HEK293 (cell line): ENCODE measurements around the gene OR5AK2.

Experiments
- IKZF3 ChIP-seq: fragments of 450-650 bp; IDR thresholded peaks from 2 replicates; pipeline ENCODE4 v1.5.0; 2018; ENCODE audit warnings: missing biosample characterization, mild to moderate bottlenecking, missing genetic modification characterization, moderate library complexity
- ZBTB7A ChIP-seq: fragments of 450-650 bp; formaldehyde crosslinking; IDR thresholded peaks from 2 replicates; pipeline ENCODE4 v1.5.1; 2016; ENCODE audit warnings: low read depth, missing biosample characterization, missing genetic modification characterization
- ZNF175 ChIP-seq: fragments of 450-650 bp; formaldehyde crosslinking; IDR thresholded peaks from 2 replicates; pipeline ENCODE4 v1.5.1; 2016; ENCODE audit warnings: missing biosample characterization, missing genetic modification characterization
- ZNF433 ChIP-seq: fragments of 450-650 bp; formaldehyde crosslinking; IDR thresholded peaks from 2 replicates; pipeline ENCODE4 v1.5.1; 2016; ENCODE audit warnings: missing biosample characterization, missing genetic modification characterization, low read depth
- ZNF529 ChIP-seq: fragments of 450-650 bp; formaldehyde crosslinking; IDR thresholded peaks from 2 replicates; pipeline ENCODE4 v1.5.1; 2017; ENCODE audit warnings: missing genetic modification characterization, missing biosample characterization; ENCODE audit not compliant: insufficient replicate concordance
- ZNF621 ChIP-seq: fragments of 450-650 bp; formaldehyde crosslinking; IDR thresholded peaks from 2 replicates; pipeline ENCODE4 v1.5.1; 2017; ENCODE audit warnings: missing biosample characterization, missing genetic modification characterization
- TF ChIP-seq, protein P1 (sequence below): fragments of 450-650 bp; formaldehyde crosslinking; IDR thresholded peaks from 2 replicates; pipeline ENCODE4 v1.5.1; 2016; ENCODE audit warnings: missing biosample characterization, missing genetic modification characterization
- TF ChIP-seq, protein P2 (sequence below): fragments of 450-650 bp; formaldehyde crosslinking; IDR thresholded peaks from 2 replicates; pipeline ENCODE4 v1.5.1; 2016; ENCODE audit warnings: missing biosample characterization, missing genetic modification characterization
- TF ChIP-seq, protein P3 (sequence below): fragments of 450-650 bp; formaldehyde crosslinking; IDR thresholded peaks from 2 replicates; pipeline ENCODE4 v1.5.1; 2016; ENCODE audit warnings: missing biosample characterization, missing genetic modification characterization
- TF ChIP-seq, protein P4 (sequence below): fragments of 450-650 bp; formaldehyde crosslinking; IDR thresholded peaks from 2 replicates; pipeline ENCODE4 v1.5.1; 2016; ENCODE audit warnings: missing biosample characterization, missing genetic modification characterization

DNA sequence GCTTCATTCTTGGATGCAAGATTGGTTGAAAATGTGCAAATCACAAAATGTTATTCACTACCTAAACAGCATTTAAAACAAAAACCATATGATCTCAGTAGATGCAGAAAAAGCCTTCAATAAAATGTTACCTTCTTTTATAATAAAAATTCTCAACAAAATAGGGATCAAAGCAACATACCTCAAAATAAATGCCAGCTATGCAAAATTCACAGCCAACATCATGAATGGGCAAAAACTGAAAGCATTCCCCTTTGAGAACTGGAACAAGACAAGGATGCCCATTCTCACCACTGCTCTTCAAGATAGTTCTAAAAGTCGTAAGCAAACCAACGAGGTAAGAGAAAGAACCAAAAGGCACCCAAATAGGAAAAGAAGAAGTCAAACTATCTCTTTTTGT is 2.0 kb downstream of the OR5AK2 start:
- TF ChIP-seq, protein P1, sequence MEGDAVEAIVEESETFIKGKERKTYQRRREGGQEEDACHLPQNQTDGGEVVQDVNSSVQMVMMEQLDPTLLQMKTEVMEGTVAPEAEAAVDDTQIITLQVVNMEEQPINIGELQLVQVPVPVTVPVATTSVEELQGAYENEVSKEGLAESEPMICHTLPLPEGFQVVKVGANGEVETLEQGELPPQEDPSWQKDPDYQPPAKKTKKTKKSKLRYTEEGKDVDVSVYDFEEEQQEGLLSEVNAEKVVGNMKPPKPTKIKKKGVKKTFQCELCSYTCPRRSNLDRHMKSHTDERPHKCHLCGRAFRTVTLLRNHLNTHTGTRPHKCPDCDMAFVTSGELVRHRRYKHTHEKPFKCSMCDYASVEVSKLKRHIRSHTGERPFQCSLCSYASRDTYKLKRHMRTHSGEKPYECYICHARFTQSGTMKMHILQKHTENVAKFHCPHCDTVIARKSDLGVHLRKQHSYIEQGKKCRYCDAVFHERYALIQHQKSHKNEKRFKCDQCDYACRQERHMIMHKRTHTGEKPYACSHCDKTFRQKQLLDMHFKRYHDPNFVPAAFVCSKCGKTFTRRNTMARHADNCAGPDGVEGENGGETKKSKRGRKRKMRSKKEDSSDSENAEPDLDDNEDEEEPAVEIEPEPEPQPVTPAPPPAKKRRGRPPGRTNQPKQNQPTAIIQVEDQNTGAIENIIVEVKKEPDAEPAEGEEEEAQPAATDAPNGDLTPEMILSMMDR (tag by site-specific recombination): no peak
- TF ChIP-seq, protein P2, sequence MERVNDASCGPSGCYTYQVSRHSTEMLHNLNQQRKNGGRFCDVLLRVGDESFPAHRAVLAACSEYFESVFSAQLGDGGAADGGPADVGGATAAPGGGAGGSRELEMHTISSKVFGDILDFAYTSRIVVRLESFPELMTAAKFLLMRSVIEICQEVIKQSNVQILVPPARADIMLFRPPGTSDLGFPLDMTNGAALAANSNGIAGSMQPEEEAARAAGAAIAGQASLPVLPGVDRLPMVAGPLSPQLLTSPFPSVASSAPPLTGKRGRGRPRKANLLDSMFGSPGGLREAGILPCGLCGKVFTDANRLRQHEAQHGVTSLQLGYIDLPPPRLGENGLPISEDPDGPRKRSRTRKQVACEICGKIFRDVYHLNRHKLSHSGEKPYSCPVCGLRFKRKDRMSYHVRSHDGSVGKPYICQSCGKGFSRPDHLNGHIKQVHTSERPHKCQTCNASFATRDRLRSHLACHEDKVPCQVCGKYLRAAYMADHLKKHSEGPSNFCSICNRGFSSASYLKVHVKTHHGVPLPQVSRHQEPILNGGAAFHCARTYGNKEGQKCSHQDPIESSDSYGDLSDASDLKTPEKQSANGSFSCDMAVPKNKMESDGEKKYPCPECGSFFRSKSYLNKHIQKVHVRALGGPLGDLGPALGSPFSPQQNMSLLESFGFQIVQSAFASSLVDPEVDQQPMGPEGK (tag by site-specific recombination): no peak
- TF ChIP-seq ZNF433 (tag by site-specific recombination): no peak
- TF ChIP-seq, protein P3, sequence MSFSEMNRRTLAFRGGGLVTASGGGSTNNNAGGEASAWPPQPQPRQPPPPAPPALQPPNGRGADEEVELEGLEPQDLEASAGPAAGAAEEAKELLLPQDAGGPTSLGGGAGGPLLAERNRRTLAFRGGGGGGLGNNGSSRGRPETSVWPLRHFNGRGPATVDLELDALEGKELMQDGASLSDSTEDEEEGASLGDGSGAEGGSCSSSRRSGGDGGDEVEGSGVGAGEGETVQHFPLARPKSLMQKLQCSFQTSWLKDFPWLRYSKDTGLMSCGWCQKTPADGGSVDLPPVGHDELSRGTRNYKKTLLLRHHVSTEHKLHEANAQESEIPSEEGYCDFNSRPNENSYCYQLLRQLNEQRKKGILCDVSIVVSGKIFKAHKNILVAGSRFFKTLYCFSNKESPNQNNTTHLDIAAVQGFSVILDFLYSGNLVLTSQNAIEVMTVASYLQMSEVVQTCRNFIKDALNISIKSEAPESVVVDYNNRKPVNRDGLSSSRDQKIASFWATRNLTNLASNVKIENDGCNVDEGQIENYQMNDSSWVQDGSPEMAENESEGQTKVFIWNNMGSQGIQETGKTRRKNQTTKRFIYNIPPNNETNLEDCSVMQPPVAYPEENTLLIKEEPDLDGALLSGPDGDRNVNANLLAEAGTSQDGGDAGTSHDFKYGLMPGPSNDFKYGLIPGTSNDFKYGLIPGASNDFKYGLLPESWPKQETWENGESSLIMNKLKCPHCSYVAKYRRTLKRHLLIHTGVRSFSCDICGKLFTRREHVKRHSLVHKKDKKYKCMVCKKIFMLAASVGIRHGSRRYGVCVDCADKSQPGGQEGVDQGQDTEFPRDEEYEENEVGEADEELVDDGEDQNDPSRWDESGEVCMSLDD (tag by site-specific recombination): no peak
- TF ChIP-seq IKZF3: no peak
- no peak for TF ChIP-seq ZNF529 (tag by site-specific recombination)
- no peak for TF ChIP-seq ZNF621 (tag by site-specific recombination)
- TF ChIP-seq, protein P4, sequence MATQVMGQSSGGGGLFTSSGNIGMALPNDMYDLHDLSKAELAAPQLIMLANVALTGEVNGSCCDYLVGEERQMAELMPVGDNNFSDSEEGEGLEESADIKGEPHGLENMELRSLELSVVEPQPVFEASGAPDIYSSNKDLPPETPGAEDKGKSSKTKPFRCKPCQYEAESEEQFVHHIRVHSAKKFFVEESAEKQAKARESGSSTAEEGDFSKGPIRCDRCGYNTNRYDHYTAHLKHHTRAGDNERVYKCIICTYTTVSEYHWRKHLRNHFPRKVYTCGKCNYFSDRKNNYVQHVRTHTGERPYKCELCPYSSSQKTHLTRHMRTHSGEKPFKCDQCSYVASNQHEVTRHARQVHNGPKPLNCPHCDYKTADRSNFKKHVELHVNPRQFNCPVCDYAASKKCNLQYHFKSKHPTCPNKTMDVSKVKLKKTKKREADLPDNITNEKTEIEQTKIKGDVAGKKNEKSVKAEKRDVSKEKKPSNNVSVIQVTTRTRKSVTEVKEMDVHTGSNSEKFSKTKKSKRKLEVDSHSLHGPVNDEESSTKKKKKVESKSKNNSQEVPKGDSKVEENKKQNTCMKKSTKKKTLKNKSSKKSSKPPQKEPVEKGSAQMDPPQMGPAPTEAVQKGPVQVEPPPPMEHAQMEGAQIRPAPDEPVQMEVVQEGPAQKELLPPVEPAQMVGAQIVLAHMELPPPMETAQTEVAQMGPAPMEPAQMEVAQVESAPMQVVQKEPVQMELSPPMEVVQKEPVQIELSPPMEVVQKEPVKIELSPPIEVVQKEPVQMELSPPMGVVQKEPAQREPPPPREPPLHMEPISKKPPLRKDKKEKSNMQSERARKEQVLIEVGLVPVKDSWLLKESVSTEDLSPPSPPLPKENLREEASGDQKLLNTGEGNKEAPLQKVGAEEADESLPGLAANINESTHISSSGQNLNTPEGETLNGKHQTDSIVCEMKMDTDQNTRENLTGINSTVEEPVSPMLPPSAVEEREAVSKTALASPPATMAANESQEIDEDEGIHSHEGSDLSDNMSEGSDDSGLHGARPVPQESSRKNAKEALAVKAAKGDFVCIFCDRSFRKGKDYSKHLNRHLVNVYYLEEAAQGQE (tag by site-specific recombination): no peak
- no peak for TF ChIP-seq ZBTB7A (tag by site-specific recombination)
- TF ChIP-seq ZNF175: no peak
